ENCODE measurements around the gene OR6Q1.

OR6Q1 gene

DNA sequence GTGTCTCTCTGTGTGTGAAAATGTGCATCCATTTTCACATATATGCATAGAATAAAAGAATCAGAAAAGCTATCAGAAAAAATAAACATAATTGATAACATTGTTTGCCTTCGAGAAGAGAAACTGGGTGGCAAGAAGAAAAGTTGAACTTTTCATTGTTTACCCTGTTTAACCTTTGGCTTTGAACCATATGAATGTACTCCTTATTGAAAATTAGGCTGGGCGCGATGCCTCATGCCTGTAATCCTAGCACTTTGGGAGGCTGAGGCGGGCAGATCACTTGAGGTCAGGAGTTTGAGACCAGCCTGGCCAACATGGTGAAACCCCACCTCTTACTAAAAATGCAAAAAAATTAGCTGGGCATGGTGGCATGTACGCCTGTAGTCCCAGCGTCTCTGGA lies 19.0 kb upstream of the OR6Q1 start:
- H3K9ac ChIP-seq = no peak overlapping the region

DNA sequence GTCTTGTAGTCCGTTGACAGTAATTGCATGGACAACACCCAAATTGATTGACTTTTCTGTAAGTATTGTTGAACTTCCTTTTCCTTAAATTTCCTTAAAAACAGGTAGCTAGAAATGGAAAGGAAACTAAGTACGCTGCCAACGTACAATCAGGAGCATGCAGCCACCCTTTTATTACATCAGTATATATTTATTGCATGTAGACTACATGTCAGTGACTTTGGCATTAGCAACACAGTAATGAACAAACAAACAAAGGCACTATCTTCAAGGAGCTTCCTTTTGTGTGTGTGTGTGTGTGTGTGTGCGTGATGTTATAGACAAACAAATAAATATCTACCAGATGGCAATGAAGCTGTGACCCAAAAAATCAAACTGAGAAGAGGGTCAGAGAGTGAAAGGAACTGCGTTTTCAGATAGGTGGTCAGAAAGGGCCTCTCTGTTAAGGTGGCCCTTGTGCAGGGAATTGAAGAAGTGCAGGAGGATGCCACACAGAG lies 7.3 kb upstream of the OR6Q1 start, which contains the start of gene OR9Q1:
TSS of gene OR9Q1 (plus strand) at position 447 of the 497 bp plus-strand sequence. CDS start 155,564 bp downstream, outside the sequence.
- no peaks in the 10 kb centered on the region for H3K9me3 ChIP-seq
- H3K4me1 ChIP-seq = no peaks in the 10 kb centered on the region
- H3K4me3 ChIP-seq = no peak within 1 kb of the TSS
- H3K9ac ChIP-seq = no peak within 1 kb of the TSS
- H3K27me3 ChIP-seq = no peaks in the 10 kb centered on the region
- TF ChIP-seq Cebpa-rat (IDR thresholded peaks at IDR 0.05) = no peak
- H3K36me3 ChIP-seq = no peaks in the 10 kb centered on the region
- no peak within 1 kb of the TSS for H3K4me2 ChIP-seq
- H3K27ac ChIP-seq = no peak within 1 kb of the TSS
- H4K20me1 ChIP-seq = no peaks in the 10 kb centered on the region

More for the DNA sequence above, 19.0 kb upstream of the OR6Q1 start:
- no peak overlapping the region for H3K27ac ChIP-seq
- H3K36me3 ChIP-seq = no peaks in the 10 kb centered on the region
- no peaks in the 10 kb centered on the region for H4K20me1 ChIP-seq
- no peak overlapping the region for H3K4me3 ChIP-seq
- no peaks in the 10 kb centered on the region for H3K27me3 ChIP-seq
- H3K4me2 ChIP-seq = no peak overlapping the region
- H3K4me1 ChIP-seq = no peaks in the 10 kb centered on the region
- no peak for TF ChIP-seq Cebpa-rat (IDR thresholded peaks at IDR 0.05)
- H3K9me3 ChIP-seq = no peaks in the 10 kb centered on the region

- no peak overlapping the region for H3K27ac ChIP-seq
- H3K9ac ChIP-seq = no peak overlapping the region
- H3K9me3 ChIP-seq = no peaks in the 10 kb centered on the region
- no peak overlapping the region for H3K4me2 ChIP-seq
- no peak for TF ChIP-seq Cebpa-rat (IDR thresholded peaks at IDR 0.05)
- no peaks in the 10 kb centered on the region for H3K36me3 ChIP-seq
- no peaks in the 10 kb centered on the region for H3K4me1 ChIP-seq
- no peaks in the 10 kb centered on the region for H4K20me1 ChIP-seq
- H3K4me3 ChIP-seq = no peak overlapping the region
- H3K27me3 ChIP-seq = no peaks in the 10 kb centered on the region
Measured at GRCh38 chr11:58024601-58025091, 6.1 kb upstream of the OR6Q1 start.

DNA sequence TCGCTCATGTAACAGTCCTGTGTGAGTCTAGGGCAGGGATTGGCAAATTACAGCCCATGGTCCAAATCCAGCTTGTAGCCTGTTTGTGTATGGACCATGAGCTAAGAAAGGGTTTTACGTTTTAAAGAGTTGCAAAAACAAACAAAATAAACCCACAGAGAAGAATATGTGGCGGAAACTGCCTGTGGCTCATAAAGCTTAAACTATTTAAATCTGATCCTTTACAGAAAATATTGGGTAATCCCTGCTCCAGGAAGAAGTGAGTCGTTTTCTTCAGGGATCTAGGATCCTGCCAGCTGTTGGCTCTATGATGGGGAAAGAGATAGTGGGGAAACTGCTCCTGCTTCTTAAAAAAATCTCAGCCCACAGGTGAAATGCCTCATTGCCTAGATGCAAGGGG lies 3.4 kb upstream of the OR6Q1 start:
- Histone ChIP-seq H3K4me3 (no peak overlapping the region), H3K9me3 (no peaks in the 10 kb centered on the region), H3K27ac (no peak overlapping the region), H4K20me1 (no peaks in the 10 kb centered on the region), H3K9ac (no peak overlapping the region), H3K36me3 (no peaks in the 10 kb centered on the region), H3K27me3 (no peaks in the 10 kb centered on the region), H3K4me1 (no peaks in the 10 kb centered on the region), H3K4me2 (no peak overlapping the region)
- TF ChIP-seq Cebpa-rat (IDR thresholded peaks at IDR 0.05) = no peak

GRCh38 chr11:58028687-58029411 lies 1.9 kb upstream of the OR6Q1 start:
- Histone ChIP-seq H3K4me2 (no peak overlapping the region), H3K27me3 (no peaks in the 10 kb centered on the region), H3K9ac (no peak overlapping the region), H3K9me3 (no peaks in the 10 kb centered on the region), H3K27ac (no peak overlapping the region), H4K20me1 (no peaks in the 10 kb centered on the region), H3K4me3 (no peak overlapping the region), H3K36me3 (no peaks in the 10 kb centered on the region), H3K4me1 (no peaks in the 10 kb centered on the region)
- TF ChIP-seq Cebpa-rat (IDR thresholded peaks at IDR 0.05) = no peak

DNA sequence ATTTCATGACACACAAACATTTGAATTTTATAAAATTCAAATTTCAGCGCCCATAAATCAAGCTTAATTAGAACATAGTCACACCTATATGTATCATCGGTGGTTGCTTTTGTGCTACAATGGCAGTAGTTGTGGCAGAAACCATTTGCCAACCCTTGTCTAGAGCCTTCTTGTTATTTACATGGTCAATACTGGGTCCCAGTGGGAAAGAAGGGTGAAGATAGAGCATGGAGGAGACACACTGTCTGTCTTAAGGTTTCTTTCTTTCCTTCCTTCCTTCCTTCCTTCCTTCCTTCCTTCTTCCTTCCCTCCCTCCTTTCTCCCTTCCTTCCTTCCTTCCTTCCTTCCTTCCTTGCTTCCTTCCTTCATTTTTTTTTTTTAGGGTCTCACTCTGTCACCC lies 3.7 kb downstream of the OR6Q1 start:
- Histone ChIP-seq H3K4me2 (no peak overlapping the region), H3K9ac (no peak overlapping the region), H3K4me1 (no peaks in the 10 kb centered on the region), H3K4me3 (no peak overlapping the region), H4K20me1 (no peaks in the 10 kb centered on the region), H3K27ac (no peak overlapping the region), H3K9me3 (peaks cover 13% of the 10 kb centered on the region), H3K27me3 (no peaks in the 10 kb centered on the region), H3K36me3 (no peaks in the 10 kb centered on the region)
- TF ChIP-seq Cebpa-rat (IDR thresholded peaks at IDR 0.05) = no peak

GRCh38 chr11:58039589-58039988 lies 8.8 kb downstream of the OR6Q1 start:
- H4K20me1 ChIP-seq = no peaks in the 10 kb centered on the region
- H3K36me3 ChIP-seq = no peaks in the 10 kb centered on the region
- H3K4me3 ChIP-seq = no peak overlapping the region
- no peaks in the 10 kb centered on the region for H3K4me1 ChIP-seq
- H3K27me3 ChIP-seq = no peaks in the 10 kb centered on the region
- H3K27ac ChIP-seq = no peak overlapping the region
- peaks cover 13% of the 10 kb centered on the region for H3K9me3 ChIP-seq
- TF ChIP-seq Cebpa-rat (IDR thresholded peaks at IDR 0.05) = no peak
- no peak overlapping the region for H3K4me2 ChIP-seq
- no peak overlapping the region for H3K9ac ChIP-seq

DNA sequence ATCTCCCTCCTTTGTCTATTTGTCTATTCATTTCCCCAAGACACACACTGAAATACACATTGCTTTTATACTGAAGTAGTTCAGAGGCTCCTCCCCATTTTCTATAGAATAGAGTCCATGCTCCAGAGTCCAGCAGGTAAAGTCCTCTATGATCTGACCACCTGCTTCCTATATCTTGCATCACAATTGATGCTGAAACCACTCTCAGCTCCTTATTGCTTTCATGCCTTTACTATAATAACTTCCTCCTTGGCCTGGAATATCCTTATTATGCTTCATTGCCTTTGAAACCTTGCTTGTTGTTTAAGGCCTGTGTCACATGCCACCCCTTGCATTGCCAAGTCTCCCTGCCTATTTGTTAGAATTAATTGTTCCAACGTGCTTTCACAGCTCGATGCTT lies 12.6 kb downstream of the OR6Q1 start:
- H3K4me3 ChIP-seq = no peak overlapping the region
- H3K9ac ChIP-seq = no peak overlapping the region
- H3K4me1 ChIP-seq = no peaks in the 10 kb centered on the region
- no peak overlapping the region for H3K4me2 ChIP-seq
- no peaks in the 10 kb centered on the region for H3K36me3 ChIP-seq
- no peak overlapping the region for H3K27ac ChIP-seq
- H4K20me1 ChIP-seq = no peaks in the 10 kb centered on the region
- H3K9me3 ChIP-seq = no peaks in the 10 kb centered on the region
- TF ChIP-seq Cebpa-rat (IDR thresholded peaks at IDR 0.05) = no peak
- no peaks in the 10 kb centered on the region for H3K27me3 ChIP-seq

DNA sequence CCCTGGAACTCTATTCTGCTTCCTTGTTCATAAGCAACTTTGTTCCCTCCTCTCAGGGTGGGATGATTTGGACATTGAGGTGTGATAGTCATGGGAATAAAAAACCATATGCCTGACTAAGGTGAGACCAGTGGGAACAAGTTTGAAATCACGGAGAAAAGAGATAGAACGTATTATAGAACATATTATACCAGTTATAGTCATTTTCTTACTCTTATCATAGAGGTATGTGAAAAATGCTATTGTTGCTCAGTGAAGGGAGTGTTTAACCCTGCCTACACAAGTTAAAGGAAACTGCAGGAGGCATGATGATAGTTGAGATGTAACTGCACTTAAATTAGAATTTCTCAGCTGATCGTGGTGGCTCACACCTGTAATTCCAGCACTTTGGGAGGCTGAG lies 15.5 kb downstream of the OR6Q1 start:
- H4K20me1 ChIP-seq = no peaks in the 10 kb centered on the region
- no peak overlapping the region for H3K4me3 ChIP-seq
- TF ChIP-seq Cebpa-rat (IDR thresholded peaks at IDR 0.05) = no peak
- no peak overlapping the region for H3K9ac ChIP-seq
- H3K4me2 ChIP-seq = no peak overlapping the region
- H3K4me1 ChIP-seq = no peaks in the 10 kb centered on the region
- H3K9me3 ChIP-seq = no peaks in the 10 kb centered on the region
- H3K36me3 ChIP-seq = no peaks in the 10 kb centered on the region
- H3K27ac ChIP-seq = no peak overlapping the region
- no peaks in the 10 kb centered on the region for H3K27me3 ChIP-seq

GRCh38 chr11:58047818-58048217 lies 17.1 kb downstream of the OR6Q1 start:
- H3K4me3 ChIP-seq = no peak overlapping the region
- no peak overlapping the region for H3K9ac ChIP-seq
- no peaks in the 10 kb centered on the region for H3K4me1 ChIP-seq
- no peak overlapping the region for H3K4me2 ChIP-seq
- no peaks in the 10 kb centered on the region for H3K9me3 ChIP-seq
- no peaks in the 10 kb centered on the region for H3K27me3 ChIP-seq
- TF ChIP-seq Cebpa-rat (IDR thresholded peaks at IDR 0.05) = no peak
- no peaks in the 10 kb centered on the region for H4K20me1 ChIP-seq
- no peak overlapping the region for H3K27ac ChIP-seq
- no peaks in the 10 kb centered on the region for H3K36me3 ChIP-seq

Measured in BLaER1 (cell line).